SK-N-MC (cell line): ENCODE measurements around the gene CAMSAP3.

Source experiments
- DNase-seq: peaks from one replicate; pipeline ENCODE4 v3.0.0-alpha.2; 2011; ENCODE audit warnings: low read depth, low spot score
- H3K27ac ChIP-seq: fragments of 200-600 bp; sonication (generic); 2 replicates; pipeline ENCODE4 v1.5.1; 2016; ENCODE audit warnings: mixed run types
- H3K36me3 ChIP-seq: fragments of 200-600 bp; sonication (generic); 2 replicates; pipeline ENCODE4 v1.6.1; 2017; ENCODE audit warnings: antibody characterized with exemption, low read length, mixed read lengths; ENCODE audit not compliant: insufficient read depth
- H3K4me3 ChIP-seq: fragments of 200-600 bp; sonication (generic); 2 replicates; pipeline ENCODE4 v1.5.1; 2016
- H3K9ac ChIP-seq: fragments of 200-600 bp; sonication (generic); 2 replicates; pipeline ENCODE4 v1.8.0; 2017; ENCODE audit warnings: mixed run types, mixed read lengths; ENCODE audit not compliant: insufficient read length
- H3K9me3 ChIP-seq: fragments of 200-600 bp; sonication (generic); 2 replicates; pipeline ENCODE4 v1.6.1; 2017; ENCODE audit warnings: low read depth, mild to moderate bottlenecking, antibody characterized with exemption, low read length, moderate library complexity, mixed read lengths
- EZH2 ChIP-seq: fragments of 200-600 bp; sonication (generic); IDR thresholded peaks from one replicate; pipeline ENCODE4 v1.6.1; 2017; ENCODE audit warnings: antibody characterized with exemption
- FOXP2 ChIP-seq: optimal IDR thresholded peaks from 2 replicates; pipeline ENCODE3; 2011; ENCODE audit warnings: mild to moderate bottlenecking, moderate library complexity; ENCODE audit not compliant: insufficient read depth; ENCODE audit errors: extremely low read length, control extremely low read depth
- POLR2AphosphoS5 ChIP-seq: IDR thresholded peaks from 2 replicates; pipeline ENCODE4 v1.6.1; 2012; ENCODE audit warnings: mild to moderate bottlenecking, low read depth, low read length, borderline replicate concordance

The CAMSAP3 gene

GRCh38 chr19:7658219-7658686, 62.6 kb downstream of the CAMSAP3 start:
- Histone ChIP-seq H3K27ac (no peak overlapping the region), H3K36me3 (no peaks in the 10 kb centered on the region), H3K9me3 (no peaks in the 10 kb centered on the region), H3K9ac (no peak overlapping the region), H3K4me3 (no peak overlapping the region)
- no peak for DNase-seq
- no peak for TF ChIP-seq FOXP2
- no peak for TF ChIP-seq EZH2
- no peak for TF ChIP-seq POLR2AphosphoS5

GRCh38 chr19:7661744-7662538, 66.3 kb downstream of the CAMSAP3 start:
- TF ChIP-seq POLR2AphosphoS5 (no peak), FOXP2 (no peak), EZH2 (no peak)
- H3K36me3 ChIP-seq: no peaks in the 10 kb centered on the region
- no peak overlapping the region for H3K4me3 ChIP-seq
- no peak overlapping the region for H3K9ac ChIP-seq
- DNase-seq: no peak
- no peak overlapping the region for H3K27ac ChIP-seq
- no peaks in the 10 kb centered on the region for H3K9me3 ChIP-seq

DNA sequence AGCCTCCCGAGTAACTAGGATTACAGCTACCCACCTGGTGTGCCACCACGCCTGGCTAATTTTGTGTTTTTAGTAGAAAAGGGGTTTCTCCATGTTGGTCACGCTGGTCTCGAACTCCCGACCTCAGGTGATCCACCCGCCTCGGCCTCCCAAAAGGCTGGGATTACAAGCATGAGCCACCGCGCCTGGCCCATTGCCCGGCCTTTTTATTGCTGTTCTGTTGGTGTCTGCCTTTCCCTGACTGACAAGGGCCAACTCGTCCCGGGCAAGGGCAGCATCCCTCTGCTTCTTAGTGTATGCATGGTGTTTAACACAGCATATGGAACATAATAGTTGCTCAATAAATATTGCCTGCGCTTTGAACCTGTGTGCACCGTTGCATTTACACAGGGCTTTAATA, 67.0 kb downstream of the CAMSAP3 start:
- H3K4me3 ChIP-seq: no peak overlapping the region
- no peak overlapping the region for H3K27ac ChIP-seq
- no peaks in the 10 kb centered on the region for H3K36me3 ChIP-seq
- H3K9me3 ChIP-seq: no peaks in the 10 kb centered on the region
- no peak overlapping the region for H3K9ac ChIP-seq
- TF ChIP-seq FOXP2 (no peak), POLR2AphosphoS5 (no peak), EZH2 (no peak)
- no peak for DNase-seq

GRCh38 chr19:7663706-7664105, 68.0 kb downstream of the CAMSAP3 start:
- Histone ChIP-seq H3K9me3 (no peaks in the 10 kb centered on the region), H3K36me3 (no peaks in the 10 kb centered on the region), H3K4me3 (no peak overlapping the region), H3K9ac (no peak overlapping the region), H3K27ac (no peak overlapping the region)
- no peak for TF ChIP-seq POLR2AphosphoS5
- no peak for TF ChIP-seq EZH2
- no peak for TF ChIP-seq FOXP2
- no peak for DNase-seq

GRCh38 chr19:7665076-7665475, 69.4 kb downstream of the CAMSAP3 start:
- TF ChIP-seq FOXP2: no peak
- TF ChIP-seq POLR2AphosphoS5: no peak
- H3K27ac ChIP-seq: no peak overlapping the region
- no peak overlapping the region for H3K4me3 ChIP-seq
- no peaks in the 10 kb centered on the region for H3K9me3 ChIP-seq
- DNase-seq: no peak
- H3K36me3 ChIP-seq: no peaks in the 10 kb centered on the region
- H3K9ac ChIP-seq: no peak overlapping the region
